ENCODE data around the gene ANKRD22.
"Not testable (repeated sequence)": the region's sequence is repeated elsewhere in the genome, so short reads cannot be mapped to it uniquely, and the experiment has no call there.

ANKRD22 gene

GRCh38 chr10:88877298-88877697, 25.7 kb upstream of the ANKRD22 start:
- no peak for DNase-seq (ENCODE audit: low read depth)

- no peak for DNase-seq (ENCODE audit: low read depth)
Observed at GRCh38 chr10:88875081-88875480, 23.4 kb upstream of the ANKRD22 start.

DNA sequence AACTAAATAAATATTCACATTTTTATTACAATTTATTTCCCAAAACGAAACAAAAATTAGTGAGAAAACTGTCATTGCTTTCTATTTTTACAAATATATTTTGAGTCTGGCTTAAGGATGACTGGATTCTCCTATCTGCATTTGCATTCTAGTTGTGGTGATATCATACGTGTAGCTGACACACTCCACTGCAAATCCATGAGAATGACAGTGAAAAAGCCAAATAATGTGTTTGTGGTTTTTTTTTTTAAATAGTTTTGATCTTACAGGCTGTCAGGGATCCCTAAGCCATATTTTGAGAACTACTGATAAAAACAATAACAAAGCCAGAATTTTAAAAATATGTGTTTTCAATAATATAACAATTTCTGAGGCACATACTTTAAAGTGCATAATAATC, 22.6 kb upstream of the ANKRD22 start:
- no peak for DNase-seq (ENCODE audit: low read depth)

DNA sequence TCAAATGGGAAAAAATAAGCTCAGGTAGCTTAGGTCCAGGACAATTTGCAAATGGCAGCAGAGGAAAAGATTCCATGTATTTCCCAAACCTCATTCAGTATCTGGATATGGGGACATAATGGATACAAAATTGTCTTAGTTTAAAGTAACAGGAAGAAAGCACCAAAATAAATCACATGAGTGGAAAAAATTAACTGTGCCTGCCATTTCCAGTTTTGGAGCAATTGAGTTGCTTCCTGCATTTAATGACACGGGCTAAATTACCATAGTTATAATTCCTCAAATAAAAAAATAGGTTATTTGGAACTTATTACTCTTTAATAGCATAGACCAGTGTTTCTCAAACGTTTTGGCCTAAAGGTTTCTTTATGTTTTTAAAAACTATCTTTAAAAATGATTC, 22.1 kb upstream of the ANKRD22 start:
- DNase-seq (ENCODE audit: low read depth), result no peak

GRCh38 chr10:88870089-88870488, 18.4 kb upstream of the ANKRD22 start:
- DNase-seq (ENCODE audit: low read depth), result no peak

- DNase-seq (ENCODE audit: low read depth), result no peak
Observed at GRCh38 chr10:88866454-88866853, 14.8 kb upstream of the ANKRD22 start.

- no peak for DNase-seq (ENCODE audit: low read depth)
Observed at GRCh38 chr10:88865281-88865876, 13.7 kb upstream of the ANKRD22 start.

- DNase-seq (ENCODE audit: low read depth), result no peak
Observed at GRCh38 chr10:88861036-88861435, 9.4 kb upstream of the ANKRD22 start.

GRCh38 chr10:88858491-88858890, 6.8 kb upstream of the ANKRD22 start:
- DNase-seq (ENCODE audit: low read depth), result no peak

DNA sequence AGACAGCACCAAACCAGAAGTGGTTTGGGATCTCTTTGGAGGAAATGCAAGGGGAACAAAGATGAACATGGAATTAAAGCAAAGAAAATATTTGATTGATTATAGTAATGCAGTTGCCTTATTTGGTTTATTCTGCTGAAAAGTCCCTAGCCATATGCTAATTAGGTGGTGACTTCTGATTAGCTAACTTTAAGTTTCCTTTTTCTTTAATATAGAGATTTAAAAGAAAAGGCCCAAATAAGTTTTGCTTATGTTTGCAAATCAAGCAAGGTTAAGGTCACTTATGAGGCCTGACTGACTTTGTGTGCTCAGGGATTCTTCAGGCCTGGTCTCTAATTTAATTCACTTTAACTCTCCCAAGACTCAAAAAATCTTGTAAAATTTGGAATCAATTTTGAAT, 6.2 kb upstream of the ANKRD22 start:
- no peak for DNase-seq (ENCODE audit: low read depth)

- no peak for DNase-seq (ENCODE audit: low read depth)
Observed at GRCh38 chr10:88854684-88855083, 3.0 kb upstream of the ANKRD22 start.

DNA sequence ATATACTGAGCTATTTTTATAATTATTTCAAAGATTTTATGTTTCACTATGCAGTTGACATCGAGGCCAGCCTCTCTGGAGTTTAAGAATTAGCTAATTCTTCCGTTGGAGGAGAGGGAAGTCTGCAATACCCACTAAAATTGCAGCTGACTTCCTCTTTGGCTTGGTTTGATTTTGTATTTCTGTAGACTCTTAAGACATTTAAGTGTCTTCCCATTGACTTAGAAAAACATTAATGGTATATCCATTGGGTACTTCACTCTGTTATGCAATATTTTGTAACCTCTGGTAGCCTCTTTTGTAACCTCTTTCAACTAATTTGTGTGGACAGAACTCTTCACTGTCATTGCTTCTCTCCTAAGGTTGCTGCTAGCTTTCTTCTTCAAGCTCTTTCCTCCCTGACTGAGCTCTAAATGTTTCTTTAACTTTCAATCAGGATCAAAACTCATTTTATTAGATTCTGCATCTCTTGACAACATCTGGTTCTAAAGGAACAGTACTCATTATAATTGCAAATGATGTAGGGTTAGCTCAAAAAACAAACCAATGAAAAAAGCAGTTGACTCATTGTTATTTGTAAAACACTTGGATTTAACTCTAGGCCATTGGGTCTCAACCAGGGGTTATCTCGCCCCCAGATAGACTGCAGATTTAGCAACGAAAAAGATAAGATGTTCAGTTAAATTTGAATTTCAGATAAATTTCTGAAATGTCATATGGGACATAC, 1.7 kb upstream of the ANKRD22 start:
- DNase-seq (ENCODE audit: low read depth), result no peak

- DNase-seq (ENCODE audit: low read depth), result no peak
Observed at GRCh38 chr10:88852327-88852726, 683 bp upstream of the ANKRD22 start.

- no peak for DNase-seq (ENCODE audit: low read depth)
Observed at GRCh38 chr10:88850712-88851111, 932 bp downstream of the ANKRD22 start.

DNA sequence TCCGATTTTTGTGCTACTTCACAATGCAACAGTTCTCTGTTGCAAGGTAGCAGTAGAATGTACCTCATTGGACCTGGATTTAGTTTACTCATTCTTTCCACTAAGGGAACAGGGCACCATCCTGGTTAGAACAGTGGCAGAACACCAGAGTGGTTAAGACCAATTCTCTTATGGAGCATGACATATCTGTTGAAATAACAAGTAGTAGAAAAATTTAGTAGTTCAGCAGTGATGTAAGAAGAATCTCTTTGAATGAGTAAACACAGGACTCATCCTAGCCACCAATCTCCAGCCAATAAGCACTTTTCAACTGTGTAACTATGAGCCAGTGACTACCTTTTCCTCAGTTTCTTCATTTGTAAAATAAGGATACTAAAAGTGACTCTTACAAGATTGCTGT, 2.4 kb downstream of the ANKRD22 start:
- no peak for DNase-seq (ENCODE audit: low read depth)

DNA sequence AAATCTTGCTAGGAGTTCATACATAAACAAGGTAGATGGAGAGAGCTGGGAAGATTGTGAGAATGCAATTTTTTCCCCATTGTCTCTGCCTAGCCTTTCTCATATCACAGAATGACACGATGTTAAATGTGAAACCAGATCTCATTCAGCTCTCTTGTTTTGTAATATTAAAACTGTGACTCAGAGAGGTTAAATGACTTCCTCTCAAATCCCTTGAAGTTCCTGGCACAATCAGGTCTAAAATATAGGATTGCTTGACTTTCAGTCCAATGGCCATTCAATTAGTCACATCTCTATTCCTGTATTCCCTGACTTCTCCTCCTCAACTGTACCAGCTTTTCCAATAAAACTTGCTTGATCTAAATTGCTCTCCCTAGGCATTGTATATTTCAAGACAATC, 3.1 kb downstream of the ANKRD22 start:
- no peak for DNase-seq (ENCODE audit: low read depth)

DNA sequence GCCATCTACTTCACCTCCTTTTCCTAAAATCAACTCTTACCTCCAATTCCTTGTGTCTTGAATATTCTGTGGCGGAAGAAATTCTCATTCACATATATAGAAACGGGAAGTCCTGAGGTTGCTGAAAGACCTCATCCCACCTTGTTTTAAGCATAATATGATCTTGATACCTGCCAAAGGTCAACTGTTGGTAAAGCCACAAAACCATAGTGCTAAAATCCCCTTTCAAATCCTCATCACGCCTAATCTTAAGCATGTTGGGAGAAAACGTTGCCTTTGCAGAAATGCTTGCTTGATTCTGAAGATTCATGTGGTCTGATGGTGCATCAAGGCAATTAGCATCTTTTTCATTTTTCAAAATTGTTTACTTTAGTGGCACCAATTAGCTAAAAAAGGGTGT, 8.5 kb downstream of the ANKRD22 start:
- no peak for DNase-seq (ENCODE audit: low read depth)

DNA sequence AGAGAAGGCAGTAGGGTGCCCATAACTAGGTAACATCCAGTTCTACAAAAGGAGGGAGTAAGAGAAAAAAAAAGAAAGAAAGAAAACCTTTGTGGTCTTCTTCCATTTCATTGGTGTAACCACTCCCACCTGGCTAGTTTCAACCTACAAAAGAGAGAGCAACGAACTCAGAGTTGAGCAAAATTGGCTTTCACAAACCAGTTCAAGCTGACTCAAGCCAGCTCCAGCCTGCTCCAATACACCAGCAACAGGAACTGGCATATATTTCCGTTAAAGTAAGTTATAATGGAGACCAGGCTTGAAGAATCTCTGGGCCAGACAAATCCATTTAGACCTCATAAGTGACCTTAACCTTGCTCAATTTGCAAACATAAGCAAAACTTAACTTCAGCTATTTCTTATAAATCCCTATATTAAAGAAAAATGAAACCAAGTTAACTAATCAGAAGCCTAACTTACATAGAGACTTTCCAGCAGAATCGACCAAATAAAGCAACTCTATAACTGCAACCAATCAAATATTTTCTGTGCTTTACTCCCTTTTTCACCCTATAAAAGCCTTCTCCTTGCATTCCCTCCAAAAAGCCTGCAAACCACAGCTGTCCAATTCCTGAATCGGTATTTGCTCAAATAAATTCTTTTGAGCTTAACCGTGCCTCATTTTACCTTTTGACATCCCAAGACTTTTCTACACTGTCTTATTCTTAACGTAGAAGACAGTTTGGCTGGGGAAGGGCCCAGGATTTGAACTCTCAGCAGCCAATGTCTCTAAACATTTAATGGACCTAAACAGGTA, 10.1 kb downstream of the ANKRD22 start:
- DNase-seq (ENCODE audit: low read depth), result no peak

GRCh38 chr10:88840881-88841280, 10.8 kb downstream of the ANKRD22 start:
- no peak for DNase-seq (ENCODE audit: low read depth)

- no peak for DNase-seq (ENCODE audit: low read depth)
Observed at GRCh38 chr10:88840104-88840503, 11.5 kb downstream of the ANKRD22 start.

DNA sequence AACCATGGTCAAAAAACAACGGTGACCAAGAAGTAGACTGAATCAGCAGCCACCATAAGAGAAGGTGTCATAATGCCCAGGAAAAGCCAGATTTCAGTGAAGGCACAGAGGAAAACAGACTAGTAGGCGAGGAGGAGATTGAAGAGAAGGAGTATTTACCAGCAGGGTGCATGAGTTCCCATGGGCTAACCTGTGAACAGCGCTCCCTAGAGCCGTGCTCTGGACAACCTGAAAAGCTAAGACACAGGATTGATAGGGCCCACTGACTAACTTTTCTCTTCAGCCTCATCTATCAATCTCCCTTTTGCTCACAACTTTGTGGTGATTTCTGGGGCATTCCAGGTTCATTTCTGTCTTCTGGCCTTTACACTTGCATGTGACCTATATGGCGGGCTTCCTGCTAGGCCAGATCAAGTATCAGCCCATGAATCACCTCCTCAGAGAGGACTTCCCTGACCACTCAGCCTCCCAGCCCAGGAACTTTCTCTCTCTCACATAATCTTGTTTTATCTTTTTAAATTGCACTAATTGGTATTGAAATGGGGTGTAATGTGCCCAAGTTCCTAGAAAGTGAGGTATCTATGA, 12.8 kb downstream of the ANKRD22 start:
- DNase-seq (ENCODE audit: low read depth), result no peak

- DNase-seq (ENCODE audit: low read depth), result not testable (repeated sequence)
Observed at GRCh38 chr10:88837632-88838031, 14.0 kb downstream of the ANKRD22 start.

DNA sequence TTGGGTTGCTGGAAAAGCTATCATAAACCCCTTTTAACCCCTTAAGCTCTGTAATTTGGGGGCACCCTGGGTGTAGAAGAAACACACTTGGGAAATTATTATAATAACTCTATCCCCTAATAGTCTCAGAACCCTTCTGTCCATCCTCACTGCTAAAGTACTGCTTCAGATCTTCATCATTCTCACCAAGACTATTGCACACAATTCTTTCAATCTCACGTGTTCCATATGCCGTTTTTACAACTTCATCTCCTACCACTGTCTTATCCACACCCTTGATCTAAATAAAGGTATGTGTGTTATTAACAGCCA, 15.8 kb downstream of the ANKRD22 start:
- no peak for DNase-seq (ENCODE audit: low read depth)
